HEK293 (cell line): ENCODE measurements around the gene KCNMA1.

Experiments used
- CTCF ChIA-PET: fragments of 350-600 bp; formaldehyde crosslinking; extraction: SDS; loops from one replicate; lab custom pipeline; 2021; ENCODE audit warnings: antibody characterized with exemption; lab: Yijun Ruan, JAX
- POLR2A ChIA-PET: fragments of 300-600 bp; formaldehyde crosslinking; extraction: SDS; loops from one replicate; lab custom pipeline; 2020; ENCODE audit warnings: antibody characterized with exemption, inconsistent platforms; lab: Yijun Ruan, JAX
- H3K27ac ChIP-seq: fragments of 200-500 bp; sonication (Bioruptor generic); 2 replicates; pipeline ENCODE4 v1.5.1; 2014; ENCODE audit warnings: low read depth, low read length, control low read depth, inconsistent platforms; ENCODE audit errors: extremely low read depth
- H3K36me3 ChIP-seq, 2 experiments: fragments of 200-500 bp in 1 of 2; sonication (Bioruptor generic) in 1 of 2; 1 replicate in 1 of 2; 2 replicates in 1 of 2; pipeline ENCODE4 v1.5.1; 2014 to 2017; ENCODE audit warnings: inconsistent platforms in 2 of 2, low read length in 2 of 2; ENCODE audit not compliant: control insufficient read depth in 2 of 2, insufficient read depth in 1 of 2
- H3K4me1 ChIP-seq: fragments of 200-500 bp; sonication (Bioruptor generic); 2 replicates; pipeline ENCODE4 v1.5.1; 2014; ENCODE audit warnings: mild to moderate bottlenecking, low read length, inconsistent platforms; ENCODE audit not compliant: control insufficient read depth, insufficient read depth
- H3K4me3 ChIP-seq: 2 replicates; pipeline ENCODE4 v1.5.1; 2011; ENCODE audit warnings: low read depth, mild to moderate bottlenecking, control low read depth, low read length, moderate library complexity
- H3K9me3 ChIP-seq: fragments of 200-500 bp; sonication (Bioruptor generic); 2 replicates; pipeline ENCODE4 v1.5.1; 2014; ENCODE audit warnings: low read depth, low read length, inconsistent platforms; ENCODE audit not compliant: control insufficient read depth, insufficient read depth
- FEZF1 ChIP-seq: fragments of 450-650 bp; formaldehyde crosslinking; IDR thresholded peaks from 2 replicates; pipeline ENCODE4 v1.5.1; 2016; ENCODE audit warnings: missing biosample characterization, missing genetic modification characterization
- KLF9 ChIP-seq: fragments of 450-650 bp; formaldehyde crosslinking; IDR thresholded peaks from 2 replicates; pipeline ENCODE4 v1.5.1; 2016; ENCODE audit warnings: missing biosample characterization, missing genetic modification characterization, low read depth
- MZF1 ChIP-seq: fragments of 450-650 bp; formaldehyde crosslinking; IDR thresholded peaks from 2 replicates; pipeline ENCODE4 v1.5.1; 2017; ENCODE audit warnings: missing biosample characterization, missing genetic modification characterization, borderline replicate concordance
- RBAK ChIP-seq: fragments of 450-650 bp; formaldehyde crosslinking; IDR thresholded peaks from 2 replicates; pipeline ENCODE4 v1.5.1; 2016; ENCODE audit warnings: missing biosample characterization, missing genetic modification characterization
- SP2 ChIP-seq: fragments of 450-650 bp; formaldehyde crosslinking; IDR thresholded peaks from 2 replicates; pipeline ENCODE4 v1.5.1; 2016; ENCODE audit warnings: missing biosample characterization, missing genetic modification characterization
- TCF7L2 ChIP-seq: IDR thresholded peaks from 2 replicates; pipeline ENCODE4 v1.6.1; 2011; ENCODE audit warnings: low read depth, mild to moderate bottlenecking, inconsistent platforms, low read length, moderate library complexity, borderline replicate concordance
- ZBTB1 ChIP-seq: fragments of 450-650 bp; formaldehyde crosslinking; IDR thresholded peaks from 2 replicates; pipeline ENCODE4 v1.5.1; 2016; ENCODE audit warnings: missing biosample characterization, missing genetic modification characterization
- ZNF133 ChIP-seq: fragments of 450-650 bp; formaldehyde crosslinking; IDR thresholded peaks from 2 replicates; pipeline ENCODE4 v1.5.1; 2016; ENCODE audit warnings: missing biosample characterization, missing genetic modification characterization
- ZNF140 ChIP-seq: fragments of 450-650 bp; formaldehyde crosslinking; IDR thresholded peaks from 2 replicates; pipeline ENCODE4 v1.5.1; 2016; ENCODE audit warnings: missing biosample characterization, missing genetic modification characterization
- ZNF341 ChIP-seq: fragments of 450-650 bp; formaldehyde crosslinking; IDR thresholded peaks from 2 replicates; pipeline ENCODE4; 2016; ENCODE audit warnings: low read depth, missing biosample characterization, missing genetic modification characterization
- ZNF354C ChIP-seq: fragments of 450-650 bp; formaldehyde crosslinking; IDR thresholded peaks from 2 replicates; pipeline ENCODE4 v1.5.1; 2016; ENCODE audit warnings: missing biosample characterization, missing genetic modification characterization, low read depth, borderline replicate concordance
- ZNF37A ChIP-seq: fragments of 450-650 bp; IDR thresholded peaks from 2 replicates; pipeline ENCODE4 v1.5.1; 2018; ENCODE audit warnings: missing biosample characterization, missing genetic modification characterization
- ZNF391 ChIP-seq: fragments of 450-650 bp; formaldehyde crosslinking; IDR thresholded peaks from 2 replicates; pipeline ENCODE4 v1.5.1; 2016; ENCODE audit warnings: low read depth, missing biosample characterization, missing genetic modification characterization, borderline replicate concordance
- ZNF558 ChIP-seq: fragments of 450-650 bp; formaldehyde crosslinking; IDR thresholded peaks from 2 replicates; pipeline ENCODE4 v1.5.1; 2016; ENCODE audit warnings: missing biosample characterization, missing genetic modification characterization
- ZNF623 ChIP-seq: fragments of 450-650 bp; formaldehyde crosslinking; IDR thresholded peaks from 2 replicates; pipeline ENCODE4 v1.5.1; 2016; ENCODE audit warnings: missing biosample characterization, missing genetic modification characterization
- ZNF624 ChIP-seq: fragments of 450-650 bp; formaldehyde crosslinking; IDR thresholded peaks from 2 replicates; pipeline ENCODE4 v1.5.1; 2017; ENCODE audit warnings: missing biosample characterization, missing genetic modification characterization
- ZNF654 ChIP-seq: fragments of 450-650 bp; formaldehyde crosslinking; IDR thresholded peaks from 2 replicates; pipeline ENCODE4 v1.5.1; 2016; ENCODE audit warnings: low read depth, missing biosample characterization, missing genetic modification characterization
- ZNF792 ChIP-seq: fragments of 450-650 bp; formaldehyde crosslinking; IDR thresholded peaks from 2 replicates; pipeline ENCODE4 v1.5.1; 2016; ENCODE audit warnings: missing biosample characterization, missing genetic modification characterization
- ZSCAN30 ChIP-seq: fragments of 450-650 bp; IDR thresholded peaks from 2 replicates; pipeline ENCODE4 v1.5.1; 2018; ENCODE audit warnings: missing biosample characterization, mild to moderate bottlenecking, missing genetic modification characterization, moderate library complexity
- TF ChIP-seq, protein P1 (sequence below): fragments of 450-650 bp; formaldehyde crosslinking; conservative IDR thresholded peaks from 2 replicates; pipeline ENCODE4 v1.5.1; 2016; ENCODE audit warnings: low read depth, missing biosample characterization, missing genetic modification characterization
- TF ChIP-seq, protein P2 (sequence below): fragments of 450-650 bp; formaldehyde crosslinking; IDR thresholded peaks from 2 replicates; pipeline ENCODE4 v1.5.1; 2016; ENCODE audit warnings: missing biosample characterization, missing genetic modification characterization, borderline replicate concordance
- TF ChIP-seq, protein P3 (sequence below): fragments of 450-650 bp; formaldehyde crosslinking; IDR thresholded peaks from 2 replicates; pipeline ENCODE4 v1.5.1; 2016; ENCODE audit warnings: missing biosample characterization, missing genetic modification characterization
- TF ChIP-seq, protein P4 (sequence below): fragments of 450-650 bp; formaldehyde crosslinking; IDR thresholded peaks from 2 replicates; pipeline ENCODE4 v1.5.1; 2016; ENCODE audit warnings: missing biosample characterization, missing genetic modification characterization
- TF ChIP-seq, protein P5 (sequence below): fragments of 450-650 bp; formaldehyde crosslinking; IDR thresholded peaks from 2 replicates; pipeline ENCODE4 v1.5.1; 2017; ENCODE audit warnings: missing biosample characterization, missing genetic modification characterization

Gene KCNMA1

DNA sequence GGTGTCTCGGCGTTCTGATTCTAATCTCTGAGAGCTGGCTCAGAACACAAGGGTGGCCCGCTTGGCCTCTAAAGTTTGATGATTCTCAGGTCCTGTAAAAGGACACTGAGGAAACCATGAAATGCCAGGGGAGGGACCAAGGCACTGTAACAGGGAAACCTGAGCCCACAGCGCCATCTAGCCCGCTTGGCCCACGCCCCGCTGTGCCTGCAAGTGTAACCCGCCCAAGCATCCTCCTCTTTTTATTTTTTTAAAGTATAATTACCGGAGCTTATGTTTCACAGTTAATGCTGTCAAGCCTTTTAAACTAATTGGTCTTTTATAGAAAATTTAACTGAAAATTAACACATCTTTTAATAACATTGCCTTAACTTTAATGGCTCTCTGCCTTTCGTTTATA is 734.7 kb downstream of the KCNMA1 start:
- Histone ChIP-seq H3K9me3 (no peaks in the 10 kb centered on the region), H3K4me1 (no peaks in the 10 kb centered on the region), H3K27ac (no peak overlapping the region), H3K4me3 (no peak overlapping the region), H3K36me3 (no peaks in the 10 kb centered on the region)
- POLR2A ChIA-PET, result no interaction called here
- CTCF ChIA-PET, result interaction anchor here (0.6 to 1.4 kb wide), 11 partner anchors 13 to 725 kb away, joined by 3 to 9 read pairs (median 4); no protein-coding TSS in a partner anchor
- TF ChIP-seq ZNF391 (tag by site-specific recombination), result no peak
- TF ChIP-seq TCF7L2, result no peak
- TF ChIP-seq, protein P1, sequence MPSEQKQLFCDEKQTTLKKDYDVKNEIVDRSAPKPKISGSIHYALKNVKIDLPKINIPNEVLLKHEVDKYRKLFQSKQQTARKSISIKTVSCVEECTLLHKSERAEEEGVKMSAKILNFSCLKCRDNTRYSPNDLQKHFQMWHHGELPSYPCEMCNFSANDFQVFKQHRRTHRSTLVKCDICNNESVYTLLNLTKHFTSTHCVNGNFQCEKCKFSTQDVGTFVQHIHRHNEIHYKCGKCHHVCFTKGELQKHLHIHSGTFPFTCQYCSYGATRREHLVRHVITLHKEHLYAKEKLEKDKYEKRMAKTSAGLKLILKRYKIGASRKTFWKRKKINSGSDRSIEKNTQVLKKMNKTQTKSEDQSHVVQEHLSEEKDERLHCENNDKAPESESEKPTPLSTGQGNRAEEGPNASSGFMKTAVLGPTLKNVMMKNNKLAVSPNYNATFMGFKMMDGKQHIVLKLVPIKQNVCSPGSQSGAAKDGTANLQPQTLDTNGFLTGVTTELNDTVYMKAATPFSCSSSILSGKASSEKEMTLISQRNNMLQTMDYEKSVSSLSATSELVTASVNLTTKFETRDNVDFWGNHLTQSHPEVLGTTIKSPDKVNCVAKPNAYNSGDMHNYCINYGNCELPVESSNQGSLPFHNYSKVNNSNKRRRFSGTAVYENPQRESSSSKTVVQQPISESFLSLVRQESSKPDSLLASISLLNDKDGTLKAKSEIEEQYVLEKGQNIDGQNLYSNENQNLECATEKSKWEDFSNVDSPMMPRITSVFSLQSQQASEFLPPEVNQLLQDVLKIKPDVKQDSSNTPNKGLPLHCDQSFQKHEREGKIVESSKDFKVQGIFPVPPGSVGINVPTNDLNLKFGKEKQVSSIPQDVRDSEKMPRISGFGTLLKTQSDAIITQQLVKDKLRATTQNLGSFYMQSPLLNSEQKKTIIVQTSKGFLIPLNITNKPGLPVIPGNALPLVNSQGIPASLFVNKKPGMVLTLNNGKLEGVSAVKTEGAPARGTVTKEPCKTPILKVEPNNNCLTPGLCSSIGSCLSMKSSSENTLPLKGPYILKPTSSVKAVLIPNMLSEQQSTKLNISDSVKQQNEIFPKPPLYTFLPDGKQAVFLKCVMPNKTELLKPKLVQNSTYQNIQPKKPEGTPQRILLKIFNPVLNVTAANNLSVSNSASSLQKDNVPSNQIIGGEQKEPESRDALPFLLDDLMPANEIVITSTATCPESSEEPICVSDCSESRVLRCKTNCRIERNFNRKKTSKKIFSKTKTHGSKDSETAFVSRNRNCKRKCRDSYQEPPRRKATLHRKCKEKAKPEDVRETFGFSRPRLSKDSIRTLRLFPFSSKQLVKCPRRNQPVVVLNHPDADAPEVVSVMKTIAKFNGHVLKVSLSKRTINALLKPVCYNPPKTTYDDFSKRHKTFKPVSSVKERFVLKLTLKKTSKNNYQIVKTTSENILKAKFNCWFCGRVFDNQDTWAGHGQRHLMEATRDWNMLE, result no peak
- TF ChIP-seq ZNF354C (tag by site-specific recombination), result no peak
- TF ChIP-seq ZNF558, result no peak
- TF ChIP-seq, protein P2, sequence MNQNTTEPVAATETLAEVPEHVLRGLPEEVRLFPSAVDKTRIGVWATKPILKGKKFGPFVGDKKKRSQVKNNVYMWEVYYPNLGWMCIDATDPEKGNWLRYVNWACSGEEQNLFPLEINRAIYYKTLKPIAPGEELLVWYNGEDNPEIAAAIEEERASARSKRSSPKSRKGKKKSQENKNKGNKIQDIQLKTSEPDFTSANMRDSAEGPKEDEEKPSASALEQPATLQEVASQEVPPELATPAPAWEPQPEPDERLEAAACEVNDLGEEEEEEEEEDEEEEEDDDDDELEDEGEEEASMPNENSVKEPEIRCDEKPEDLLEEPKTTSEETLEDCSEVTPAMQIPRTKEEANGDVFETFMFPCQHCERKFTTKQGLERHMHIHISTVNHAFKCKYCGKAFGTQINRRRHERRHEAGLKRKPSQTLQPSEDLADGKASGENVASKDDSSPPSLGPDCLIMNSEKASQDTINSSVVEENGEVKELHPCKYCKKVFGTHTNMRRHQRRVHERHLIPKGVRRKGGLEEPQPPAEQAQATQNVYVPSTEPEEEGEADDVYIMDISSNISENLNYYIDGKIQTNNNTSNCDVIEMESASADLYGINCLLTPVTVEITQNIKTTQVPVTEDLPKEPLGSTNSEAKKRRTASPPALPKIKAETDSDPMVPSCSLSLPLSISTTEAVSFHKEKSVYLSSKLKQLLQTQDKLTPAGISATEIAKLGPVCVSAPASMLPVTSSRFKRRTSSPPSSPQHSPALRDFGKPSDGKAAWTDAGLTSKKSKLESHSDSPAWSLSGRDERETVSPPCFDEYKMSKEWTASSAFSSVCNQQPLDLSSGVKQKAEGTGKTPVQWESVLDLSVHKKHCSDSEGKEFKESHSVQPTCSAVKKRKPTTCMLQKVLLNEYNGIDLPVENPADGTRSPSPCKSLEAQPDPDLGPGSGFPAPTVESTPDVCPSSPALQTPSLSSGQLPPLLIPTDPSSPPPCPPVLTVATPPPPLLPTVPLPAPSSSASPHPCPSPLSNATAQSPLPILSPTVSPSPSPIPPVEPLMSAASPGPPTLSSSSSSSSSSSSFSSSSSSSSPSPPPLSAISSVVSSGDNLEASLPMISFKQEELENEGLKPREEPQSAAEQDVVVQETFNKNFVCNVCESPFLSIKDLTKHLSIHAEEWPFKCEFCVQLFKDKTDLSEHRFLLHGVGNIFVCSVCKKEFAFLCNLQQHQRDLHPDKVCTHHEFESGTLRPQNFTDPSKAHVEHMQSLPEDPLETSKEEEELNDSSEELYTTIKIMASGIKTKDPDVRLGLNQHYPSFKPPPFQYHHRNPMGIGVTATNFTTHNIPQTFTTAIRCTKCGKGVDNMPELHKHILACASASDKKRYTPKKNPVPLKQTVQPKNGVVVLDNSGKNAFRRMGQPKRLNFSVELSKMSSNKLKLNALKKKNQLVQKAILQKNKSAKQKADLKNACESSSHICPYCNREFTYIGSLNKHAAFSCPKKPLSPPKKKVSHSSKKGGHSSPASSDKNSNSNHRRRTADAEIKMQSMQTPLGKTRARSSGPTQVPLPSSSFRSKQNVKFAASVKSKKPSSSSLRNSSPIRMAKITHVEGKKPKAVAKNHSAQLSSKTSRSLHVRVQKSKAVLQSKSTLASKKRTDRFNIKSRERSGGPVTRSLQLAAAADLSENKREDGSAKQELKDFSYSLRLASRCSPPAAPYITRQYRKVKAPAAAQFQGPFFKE (tag by site-specific recombination), result no peak
- TF ChIP-seq ZNF341 (tag by site-specific recombination), result peak; percentile 53
- TF ChIP-seq KLF9 (tag by site-specific recombination), result no peak
- no peak for TF ChIP-seq RBAK
- no peak for TF ChIP-seq ZNF140 (tag by site-specific recombination)
- no peak for TF ChIP-seq ZNF37A
- TF ChIP-seq ZNF623, result no peak
- TF ChIP-seq, protein P3, sequence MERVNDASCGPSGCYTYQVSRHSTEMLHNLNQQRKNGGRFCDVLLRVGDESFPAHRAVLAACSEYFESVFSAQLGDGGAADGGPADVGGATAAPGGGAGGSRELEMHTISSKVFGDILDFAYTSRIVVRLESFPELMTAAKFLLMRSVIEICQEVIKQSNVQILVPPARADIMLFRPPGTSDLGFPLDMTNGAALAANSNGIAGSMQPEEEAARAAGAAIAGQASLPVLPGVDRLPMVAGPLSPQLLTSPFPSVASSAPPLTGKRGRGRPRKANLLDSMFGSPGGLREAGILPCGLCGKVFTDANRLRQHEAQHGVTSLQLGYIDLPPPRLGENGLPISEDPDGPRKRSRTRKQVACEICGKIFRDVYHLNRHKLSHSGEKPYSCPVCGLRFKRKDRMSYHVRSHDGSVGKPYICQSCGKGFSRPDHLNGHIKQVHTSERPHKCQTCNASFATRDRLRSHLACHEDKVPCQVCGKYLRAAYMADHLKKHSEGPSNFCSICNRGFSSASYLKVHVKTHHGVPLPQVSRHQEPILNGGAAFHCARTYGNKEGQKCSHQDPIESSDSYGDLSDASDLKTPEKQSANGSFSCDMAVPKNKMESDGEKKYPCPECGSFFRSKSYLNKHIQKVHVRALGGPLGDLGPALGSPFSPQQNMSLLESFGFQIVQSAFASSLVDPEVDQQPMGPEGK (tag by site-specific recombination), result peak; percentile 39; the same call in 1 of the 2 replicates
- TF ChIP-seq ZNF133 (tag by site-specific recombination), result no peak
- TF ChIP-seq MZF1 (tag by site-specific recombination), result no peak
- peak; percentile 25; the same call in 1 of the 2 replicates for TF ChIP-seq FEZF1 (tag by site-specific recombination)
- TF ChIP-seq ZNF654 (tag by site-specific recombination), result peak; percentile 55
- TF ChIP-seq ZSCAN30, result no peak
- TF ChIP-seq ZNF792 (tag by site-specific recombination), result no peak
- TF ChIP-seq, protein P4, sequence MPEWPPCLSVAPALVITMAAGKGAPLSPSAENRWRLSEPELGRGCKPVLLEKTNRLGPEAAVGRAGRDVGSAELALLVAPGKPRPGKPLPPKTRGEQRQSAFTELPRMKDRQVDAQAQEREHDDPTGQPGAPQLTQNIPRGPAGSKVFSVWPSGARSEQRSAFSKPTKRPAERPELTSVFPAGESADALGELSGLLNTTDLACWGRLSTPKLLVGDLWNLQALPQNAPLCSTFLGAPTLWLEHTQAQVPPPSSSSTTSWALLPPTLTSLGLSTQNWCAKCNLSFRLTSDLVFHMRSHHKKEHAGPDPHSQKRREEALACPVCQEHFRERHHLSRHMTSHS (tag by site-specific recombination), result no peak
- TF ChIP-seq SP2, result no peak
- no peak for TF ChIP-seq ZNF624 (tag by site-specific recombination)
- TF ChIP-seq, protein P5, sequence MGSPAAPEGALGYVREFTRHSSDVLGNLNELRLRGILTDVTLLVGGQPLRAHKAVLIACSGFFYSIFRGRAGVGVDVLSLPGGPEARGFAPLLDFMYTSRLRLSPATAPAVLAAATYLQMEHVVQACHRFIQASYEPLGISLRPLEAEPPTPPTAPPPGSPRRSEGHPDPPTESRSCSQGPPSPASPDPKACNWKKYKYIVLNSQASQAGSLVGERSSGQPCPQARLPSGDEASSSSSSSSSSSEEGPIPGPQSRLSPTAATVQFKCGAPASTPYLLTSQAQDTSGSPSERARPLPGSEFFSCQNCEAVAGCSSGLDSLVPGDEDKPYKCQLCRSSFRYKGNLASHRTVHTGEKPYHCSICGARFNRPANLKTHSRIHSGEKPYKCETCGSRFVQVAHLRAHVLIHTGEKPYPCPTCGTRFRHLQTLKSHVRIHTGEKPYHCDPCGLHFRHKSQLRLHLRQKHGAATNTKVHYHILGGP (tag by site-specific recombination), result no peak
- no peak for TF ChIP-seq ZBTB1
